Measurements from ENCODE around the gene PAPSS2. TPM values are rescaled to one million over a fixed set of nuclear protein-coding genes. Genes with fewer than 3 reads are reported as not detected.

The PAPSS2 gene
- total RNA-seq, 1 donor = 1.7 TPM

DNA sequence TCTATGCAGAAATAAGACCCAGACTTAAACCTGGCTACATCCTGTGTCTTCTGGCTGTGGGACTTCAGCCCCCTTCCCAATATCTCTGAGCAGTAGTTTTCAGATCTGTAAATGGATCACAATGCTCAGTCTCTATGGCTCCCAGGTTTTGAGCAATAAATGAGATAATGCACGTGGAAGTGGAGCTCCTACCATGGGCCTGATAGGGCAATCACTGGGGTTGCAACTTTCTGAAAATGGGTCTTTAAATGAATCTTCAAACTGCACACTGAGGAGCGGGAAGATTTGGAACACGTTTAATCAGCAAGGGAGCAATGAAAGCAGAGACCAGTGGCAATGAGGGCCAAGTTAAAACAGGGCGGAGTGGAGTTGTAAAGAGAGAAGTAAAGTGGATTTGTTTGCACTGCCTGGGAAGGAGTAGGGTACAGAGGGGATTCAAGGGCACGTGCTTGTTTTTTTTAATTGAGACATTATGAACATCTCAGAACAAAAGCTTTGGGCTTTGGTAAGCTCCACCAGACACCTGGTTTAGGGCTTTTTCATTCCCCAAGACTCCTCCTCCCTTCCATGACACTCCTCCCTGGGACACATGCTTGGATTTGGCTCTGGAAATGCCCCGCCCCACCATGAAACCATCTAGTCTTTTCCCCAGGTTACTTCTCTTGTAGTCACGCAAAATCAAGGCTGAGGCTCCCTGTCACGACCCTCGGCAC is 42.7 kb downstream of the PAPSS2 start:
- Histone ChIP-seq H3K27me3 (ENCODE audit: insufficient read depth, low read length) (no peaks in the 10 kb centered on the region), H3K9me3 (ENCODE audit: low read depth, low read length) (no peaks in the 10 kb centered on the region), H3K4me1 (ENCODE audit: insufficient read depth, low read length) (no peaks in the 10 kb centered on the region), H3K4me3 (ENCODE audit: low read length) (no peak overlapping the region)

DNA sequence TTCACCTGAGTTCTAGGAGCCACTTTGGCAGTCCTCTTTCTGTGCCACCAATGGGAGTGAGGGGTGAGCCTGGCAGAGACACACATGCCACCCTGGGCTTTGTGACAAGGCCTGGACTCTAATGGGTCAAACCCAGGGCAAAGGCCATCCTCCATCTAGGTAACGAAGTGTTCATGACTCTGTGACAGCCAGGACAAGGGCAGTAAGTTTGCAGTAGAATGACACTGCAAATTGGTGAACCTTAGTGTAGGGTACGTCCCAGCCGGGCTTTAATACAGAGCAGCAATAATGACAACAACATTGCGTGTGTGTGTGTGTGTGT is 43.3 kb downstream of the PAPSS2 start:
- H3K27me3 ChIP-seq (ENCODE audit: insufficient read depth, low read length) = no peaks in the 10 kb centered on the region
- no peaks in the 10 kb centered on the region for H3K9me3 ChIP-seq (ENCODE audit: low read depth, low read length)
- H3K4me3 ChIP-seq (ENCODE audit: low read length) = no peak overlapping the region
- H3K4me1 ChIP-seq (ENCODE audit: insufficient read depth, low read length) = no peaks in the 10 kb centered on the region

- no peaks in the 10 kb centered on the region for H3K27me3 ChIP-seq (ENCODE audit: insufficient read depth, low read length)
- H3K9me3 ChIP-seq (ENCODE audit: low read depth, low read length) = no peaks in the 10 kb centered on the region
- no peaks in the 10 kb centered on the region for H3K4me1 ChIP-seq (ENCODE audit: insufficient read depth, low read length)
Measured at GRCh38 chr10:87703771-87704170, 44.1 kb downstream of the PAPSS2 start.

DNA sequence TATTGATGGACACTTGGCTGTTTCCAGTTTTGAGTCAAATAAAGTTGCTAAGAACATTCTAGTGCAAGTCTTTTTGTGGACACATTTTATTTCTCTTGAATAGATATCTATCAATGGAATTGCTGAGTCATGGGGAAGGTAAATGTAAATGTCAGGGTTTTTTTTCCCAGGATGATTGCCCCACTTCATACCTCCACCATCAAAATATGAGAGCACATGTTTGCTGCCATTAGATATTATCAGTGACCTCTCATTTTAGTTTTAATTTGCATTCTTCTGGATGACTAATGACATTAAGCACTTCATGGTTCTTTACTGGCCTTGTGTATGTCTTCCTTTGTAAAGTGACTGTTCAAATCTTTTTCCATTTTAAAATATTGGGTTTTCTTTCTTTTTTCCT is 45.7 kb downstream of the PAPSS2 start:
- H3K27me3 ChIP-seq (ENCODE audit: insufficient read depth, low read length) = no peaks in the 10 kb centered on the region
- H3K4me3 ChIP-seq (ENCODE audit: low read length) = no peak overlapping the region
- no peaks in the 10 kb centered on the region for H3K4me1 ChIP-seq (ENCODE audit: insufficient read depth, low read length)
- no peaks in the 10 kb centered on the region for H3K9me3 ChIP-seq (ENCODE audit: low read depth, low read length)

More at GRCh38 chr10:87703771-87704170, 44.1 kb downstream of the PAPSS2 start:
- H3K4me3 ChIP-seq (ENCODE audit: low read length) = no peak overlapping the region

GRCh38 chr10:87706731-87707130 is 47.1 kb downstream of the PAPSS2 start:
- Histone ChIP-seq H3K9me3 (ENCODE audit: low read depth, low read length) (no peaks in the 10 kb centered on the region), H3K27me3 (ENCODE audit: insufficient read depth, low read length) (no peaks in the 10 kb centered on the region), H3K4me1 (ENCODE audit: insufficient read depth, low read length) (no peaks in the 10 kb centered on the region), H3K4me3 (ENCODE audit: low read length) (no peak overlapping the region)

GRCh38 chr10:87707254-87707653 is 47.6 kb downstream of the PAPSS2 start:
- Histone ChIP-seq H3K4me1 (ENCODE audit: insufficient read depth, low read length) (no peaks in the 10 kb centered on the region), H3K9me3 (ENCODE audit: low read depth, low read length) (no peaks in the 10 kb centered on the region), H3K4me3 (ENCODE audit: low read length) (no peak overlapping the region), H3K27me3 (ENCODE audit: insufficient read depth, low read length) (no peaks in the 10 kb centered on the region)

- peaks cover 7% of the 10 kb centered on the region for H3K4me1 ChIP-seq (ENCODE audit: insufficient read depth, low read length)
- no peaks in the 10 kb centered on the region for H3K27me3 ChIP-seq (ENCODE audit: insufficient read depth, low read length)
- H3K9me3 ChIP-seq (ENCODE audit: low read depth, low read length) = no peaks in the 10 kb centered on the region
- no peak overlapping the region for H3K4me3 ChIP-seq (ENCODE audit: low read length)
Measured at GRCh38 chr10:87712913-87713616, 53.4 kb downstream of the PAPSS2 start.

- no peak overlapping the region for H3K4me3 ChIP-seq (ENCODE audit: low read length)
- no peaks in the 10 kb centered on the region for H3K27me3 ChIP-seq (ENCODE audit: insufficient read depth, low read length)
- no peaks in the 10 kb centered on the region for H3K9me3 ChIP-seq (ENCODE audit: low read depth, low read length)
- H3K4me1 ChIP-seq (ENCODE audit: insufficient read depth, low read length) = peaks cover 7% of the 10 kb centered on the region
Measured at GRCh38 chr10:87713707-87714106, 54.0 kb downstream of the PAPSS2 start.

- Histone ChIP-seq H3K4me1 (ENCODE audit: insufficient read depth, low read length) (peaks cover 7% of the 10 kb centered on the region), H3K9me3 (ENCODE audit: low read depth, low read length) (no peaks in the 10 kb centered on the region), H3K4me3 (ENCODE audit: low read length) (no peak overlapping the region), H3K27me3 (ENCODE audit: insufficient read depth, low read length) (no peaks in the 10 kb centered on the region)
Measured at GRCh38 chr10:87715552-87716347, 56.1 kb downstream of the PAPSS2 start.

DNA sequence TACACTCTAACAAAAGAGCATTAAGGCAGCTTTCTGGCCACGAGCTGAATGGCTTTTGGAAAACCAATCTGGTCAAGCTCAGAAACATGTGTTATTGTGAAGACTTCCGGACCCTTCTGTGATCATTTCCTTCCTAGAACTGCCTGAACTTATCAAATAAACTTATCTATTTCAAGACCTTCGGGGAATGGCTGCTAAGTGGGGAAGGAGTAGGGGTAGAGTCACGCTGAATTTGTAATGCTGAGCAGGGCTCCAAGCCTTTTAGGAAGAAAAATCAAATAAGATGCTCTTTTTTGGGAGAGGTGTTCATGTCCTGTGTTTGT is 56.6 kb downstream of the PAPSS2 start:
- Histone ChIP-seq H3K27me3 (ENCODE audit: insufficient read depth, low read length) (no peaks in the 10 kb centered on the region), H3K4me1 (ENCODE audit: insufficient read depth, low read length) (peaks cover 7% of the 10 kb centered on the region), H3K9me3 (ENCODE audit: low read depth, low read length) (no peaks in the 10 kb centered on the region), H3K4me3 (ENCODE audit: low read length) (no peak overlapping the region)

DNA sequence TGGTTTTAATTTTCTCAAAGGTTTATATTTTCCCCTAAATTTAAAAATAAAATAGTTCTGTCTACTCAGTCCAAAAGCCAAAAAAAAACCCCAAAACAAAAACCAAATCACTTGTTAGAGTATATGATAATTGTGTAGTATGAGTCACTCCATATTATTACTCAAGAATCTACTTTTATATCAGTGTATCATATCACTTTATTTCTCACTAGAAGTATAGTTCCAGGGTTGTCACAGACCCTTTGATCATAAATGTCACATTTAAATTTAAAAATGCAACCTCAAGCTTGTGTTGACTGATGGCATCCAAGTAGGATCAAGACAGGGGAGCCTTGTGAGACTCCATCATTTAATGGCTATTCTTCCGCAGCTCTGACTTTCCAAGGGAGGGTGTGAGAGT is 61.0 kb downstream of the PAPSS2 start:
- Histone ChIP-seq H3K4me1 (ENCODE audit: insufficient read depth, low read length) (peaks cover 7% of the 10 kb centered on the region), H3K27me3 (ENCODE audit: insufficient read depth, low read length) (no peaks in the 10 kb centered on the region), H3K4me3 (ENCODE audit: low read length) (no peak overlapping the region), H3K9me3 (ENCODE audit: low read depth, low read length) (no peaks in the 10 kb centered on the region)

GRCh38 chr10:87721781-87722180 is 62.1 kb downstream of the PAPSS2 start:
- no peaks in the 10 kb centered on the region for H3K4me1 ChIP-seq (ENCODE audit: insufficient read depth, low read length)
- no peaks in the 10 kb centered on the region for H3K9me3 ChIP-seq (ENCODE audit: low read depth, low read length)
- no peaks in the 10 kb centered on the region for H3K27me3 ChIP-seq (ENCODE audit: insufficient read depth, low read length)
- H3K4me3 ChIP-seq (ENCODE audit: low read length) = no peak overlapping the region

- no peaks in the 10 kb centered on the region for H3K4me1 ChIP-seq (ENCODE audit: insufficient read depth, low read length)
- H3K9me3 ChIP-seq (ENCODE audit: low read depth, low read length) = no peaks in the 10 kb centered on the region
- H3K4me3 ChIP-seq (ENCODE audit: low read length) = no peak overlapping the region
- no peaks in the 10 kb centered on the region for H3K27me3 ChIP-seq (ENCODE audit: insufficient read depth, low read length)
Measured at GRCh38 chr10:87722716-87723115, 63.0 kb downstream of the PAPSS2 start.

- no peaks in the 10 kb centered on the region for H3K9me3 ChIP-seq (ENCODE audit: low read depth, low read length)
- no peaks in the 10 kb centered on the region for H3K27me3 ChIP-seq (ENCODE audit: insufficient read depth, low read length)
- H3K4me1 ChIP-seq (ENCODE audit: insufficient read depth, low read length) = no peaks in the 10 kb centered on the region
- H3K4me3 ChIP-seq (ENCODE audit: low read length) = no peak overlapping the region
Measured at GRCh38 chr10:87723500-87723899, 63.8 kb downstream of the PAPSS2 start.

GRCh38 chr10:87724789-87725188 is 65.1 kb downstream of the PAPSS2 start:
- no peak overlapping the region for H3K4me3 ChIP-seq (ENCODE audit: low read length)
- no peaks in the 10 kb centered on the region for H3K27me3 ChIP-seq (ENCODE audit: insufficient read depth, low read length)
- no peaks in the 10 kb centered on the region for H3K4me1 ChIP-seq (ENCODE audit: insufficient read depth, low read length)
- no peaks in the 10 kb centered on the region for H3K9me3 ChIP-seq (ENCODE audit: low read depth, low read length)
